ENCODE data around the gene FAM221B.

DNA sequence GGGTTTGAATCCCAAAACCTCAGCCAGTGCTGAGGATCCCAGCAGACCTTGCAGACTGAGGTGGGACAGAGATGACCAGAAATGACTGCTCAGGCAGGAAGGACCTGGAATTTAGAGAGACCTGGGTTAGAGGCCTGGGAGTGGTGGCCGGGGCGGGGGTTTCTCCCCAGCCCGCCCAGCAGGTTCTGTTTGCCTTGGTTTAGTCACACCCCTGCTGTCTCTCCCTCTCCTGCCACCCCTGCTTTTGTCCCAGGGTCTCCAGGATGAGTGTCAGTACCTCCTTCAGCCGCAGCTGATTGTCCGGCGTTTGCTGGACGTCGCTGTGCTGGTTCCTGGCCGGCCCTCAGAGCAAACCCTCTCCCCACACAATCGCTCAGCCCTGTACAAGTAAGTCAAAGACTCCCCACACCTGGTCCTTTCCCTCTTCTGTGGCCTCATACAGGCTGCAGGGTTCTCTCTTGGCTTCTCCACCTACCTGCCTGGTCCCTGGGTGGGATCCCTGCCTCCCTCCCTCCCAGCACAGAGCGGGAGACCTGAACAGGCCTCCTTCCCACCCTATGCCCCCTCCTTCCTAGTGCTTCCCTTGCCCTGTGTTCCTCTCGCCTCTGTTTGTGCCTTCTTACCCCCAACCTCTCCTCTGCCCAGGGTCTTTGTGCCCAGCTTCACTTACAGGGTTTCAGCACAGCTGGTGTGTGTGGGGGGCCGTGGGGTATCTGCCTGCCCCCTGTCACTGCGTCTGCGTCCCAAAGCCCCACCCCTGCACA is 12.5 kb upstream of the FAM221B start:
- TF ChIP-seq, protein P1, sequence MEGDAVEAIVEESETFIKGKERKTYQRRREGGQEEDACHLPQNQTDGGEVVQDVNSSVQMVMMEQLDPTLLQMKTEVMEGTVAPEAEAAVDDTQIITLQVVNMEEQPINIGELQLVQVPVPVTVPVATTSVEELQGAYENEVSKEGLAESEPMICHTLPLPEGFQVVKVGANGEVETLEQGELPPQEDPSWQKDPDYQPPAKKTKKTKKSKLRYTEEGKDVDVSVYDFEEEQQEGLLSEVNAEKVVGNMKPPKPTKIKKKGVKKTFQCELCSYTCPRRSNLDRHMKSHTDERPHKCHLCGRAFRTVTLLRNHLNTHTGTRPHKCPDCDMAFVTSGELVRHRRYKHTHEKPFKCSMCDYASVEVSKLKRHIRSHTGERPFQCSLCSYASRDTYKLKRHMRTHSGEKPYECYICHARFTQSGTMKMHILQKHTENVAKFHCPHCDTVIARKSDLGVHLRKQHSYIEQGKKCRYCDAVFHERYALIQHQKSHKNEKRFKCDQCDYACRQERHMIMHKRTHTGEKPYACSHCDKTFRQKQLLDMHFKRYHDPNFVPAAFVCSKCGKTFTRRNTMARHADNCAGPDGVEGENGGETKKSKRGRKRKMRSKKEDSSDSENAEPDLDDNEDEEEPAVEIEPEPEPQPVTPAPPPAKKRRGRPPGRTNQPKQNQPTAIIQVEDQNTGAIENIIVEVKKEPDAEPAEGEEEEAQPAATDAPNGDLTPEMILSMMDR (IDR thresholded peaks at IDR 0.05) = no peak
- no peak for TF ChIP-seq POLR2A (IDR thresholded peaks at IDR 0.05)
